H9 (cell line): ENCODE measurements around the gene C3orf20. TPM values are rescaled to one million over a fixed set of nuclear protein-coding genes. Genes with fewer than 3 reads are reported as not detected.

ENCODE experiments used
- DNase-seq: peaks from one replicate; pipeline ENCODE4 v3.0.0-alpha.2; 2017
- H2AFZ ChIP-seq: one replicate; pipeline ENCODE4 v1.6.1; 2013; ENCODE audit warnings: mild to moderate bottlenecking, low read length, control low read depth, moderate library complexity
- H2AK5ac ChIP-seq: 2 replicates; pipeline ENCODE4 v1.6.1; 2013; ENCODE audit warnings: low read length, control low read depth, mixed read lengths; ENCODE audit not compliant: insufficient read length
- H2BK120ac ChIP-seq: one replicate; pipeline ENCODE4 v1.6.1; 2013; ENCODE audit warnings: low read depth, mild to moderate bottlenecking, low read length, control low read depth, inconsistent platforms; ENCODE audit not compliant: poor library complexity, severe bottlenecking
- H2BK12ac ChIP-seq: 2 replicates; pipeline ENCODE4 v1.6.1; 2013; ENCODE audit warnings: low read length, control low read depth, mixed read lengths, low read depth; ENCODE audit not compliant: insufficient read length
- H2BK15ac ChIP-seq: 2 replicates; pipeline ENCODE4 v1.6.1; 2013; ENCODE audit warnings: low read depth, low read length, control low read depth
- H2BK20ac ChIP-seq: one replicate; pipeline ENCODE4 v1.6.1; 2013; ENCODE audit warnings: low read depth, mild to moderate bottlenecking, low read length, control low read depth, inconsistent platforms; ENCODE audit not compliant: poor library complexity, severe bottlenecking
- H2BK5ac ChIP-seq: 2 replicates; pipeline ENCODE4 v1.6.1; 2013; ENCODE audit warnings: low read length, control low read depth, mixed read lengths; ENCODE audit not compliant: insufficient read length
- H3K14ac ChIP-seq: 2 replicates; pipeline ENCODE4 v1.6.1; 2013; ENCODE audit warnings: low read length, control low read depth; ENCODE audit not compliant: insufficient read depth
- H3K18ac ChIP-seq: 2 replicates; pipeline ENCODE4 v1.6.1; 2013; ENCODE audit warnings: low read depth, mild to moderate bottlenecking, mixed read lengths, low read length, control low read depth; ENCODE audit not compliant: insufficient read length
- H3K23ac ChIP-seq: 2 replicates; pipeline ENCODE4 v1.6.1; 2013; ENCODE audit warnings: low read length, control low read depth, mixed read lengths, low read depth; ENCODE audit not compliant: insufficient read length
- H3K23me2 ChIP-seq: 2 replicates; pipeline ENCODE4 v1.6.1; 2013; ENCODE audit warnings: low read depth, mild to moderate bottlenecking, mixed read lengths, low read length, control low read depth; ENCODE audit not compliant: insufficient read length, poor library complexity, severe bottlenecking
- H3K27ac ChIP-seq: 2 replicates; pipeline ENCODE4 v1.5.1; 2013; ENCODE audit warnings: low read length, control low read depth, mixed read lengths, low read depth; ENCODE audit not compliant: insufficient read length
- H3K27me3 ChIP-seq: 2 replicates; pipeline ENCODE4 v1.6.1; 2013; ENCODE audit warnings: low read length, control low read depth, inconsistent platforms; ENCODE audit not compliant: insufficient read depth
- H3K4ac ChIP-seq: 2 replicates; pipeline ENCODE4 v1.6.1; 2013; ENCODE audit warnings: low read depth, mild to moderate bottlenecking, control low read depth, inconsistent platforms, low read length, moderate library complexity
- H3K4me1 ChIP-seq: 2 replicates; pipeline ENCODE4 v1.6.1; 2013; ENCODE audit warnings: low read length, control low read depth, inconsistent platforms; ENCODE audit not compliant: insufficient read depth
- H3K4me2 ChIP-seq: 2 replicates; pipeline ENCODE4 v1.6.1; 2013; ENCODE audit warnings: low read length, control low read depth, mixed read lengths; ENCODE audit not compliant: insufficient read length, insufficient read depth
- H3K56ac ChIP-seq: 2 replicates; pipeline ENCODE4 v1.6.1; 2013; ENCODE audit warnings: low read depth, mild to moderate bottlenecking, mixed read lengths, low read length, control low read depth; ENCODE audit not compliant: insufficient read length
- H3K79me1 ChIP-seq: 2 replicates; pipeline ENCODE4 v1.6.1; 2013; ENCODE audit warnings: low read depth, mild to moderate bottlenecking, moderate library complexity, low read length, control low read depth, inconsistent platforms; ENCODE audit not compliant: insufficient read depth, poor library complexity, severe bottlenecking
- H3K79me2 ChIP-seq: 2 replicates; pipeline ENCODE4 v1.6.1; 2013; ENCODE audit warnings: low read length, control low read depth, inconsistent platforms; ENCODE audit not compliant: insufficient read depth
- H3K9ac ChIP-seq: 2 replicates; pipeline ENCODE4 v1.6.1; 2013; ENCODE audit warnings: low read length, control low read depth, mixed read lengths; ENCODE audit not compliant: insufficient read length; ENCODE audit errors: extremely low read depth
- H3K9me3 ChIP-seq: one replicate; pipeline ENCODE4 v1.6.1; 2013; ENCODE audit warnings: low read depth, low read length, inconsistent platforms; ENCODE audit not compliant: control insufficient read depth
- H3T11ph ChIP-seq: one replicate; pipeline ENCODE4 v1.6.1; 2013; ENCODE audit warnings: mild to moderate bottlenecking, low read length, control low read depth, inconsistent platforms
- H4K20me1 ChIP-seq: one replicate; pipeline ENCODE4 v1.6.1; 2013; ENCODE audit not compliant: control insufficient read depth, insufficient read length, insufficient read depth
- H4K5ac ChIP-seq: 2 replicates; pipeline ENCODE4 v1.6.1; 2013; ENCODE audit warnings: low read depth, mild to moderate bottlenecking, mixed read lengths, low read length, control low read depth; ENCODE audit not compliant: insufficient read length
- H4K8ac ChIP-seq: replicated peaks from 2 replicates; pipeline ENCODE4 v1.6.1; 2013; ENCODE audit warnings: low read length, control low read depth, mixed read lengths, low read depth; ENCODE audit not compliant: insufficient read length
- H4K91ac ChIP-seq: 2 replicates; pipeline ENCODE4 v1.6.1; 2013; ENCODE audit warnings: low read depth, mild to moderate bottlenecking, moderate library complexity, mixed read lengths, low read length, control low read depth; ENCODE audit not compliant: insufficient read length
- H3K27ac Mint-ChIP-seq, 3 experiments: 2 replicates in 2 of 3; 3 replicates in 1 of 3; pipeline ENCODE4 v1.8.0; 2020 to 2021; ENCODE audit warnings: mixed read lengths in 3 of 3, mild to moderate bottlenecking in 1 of 3, moderate library complexity in 1 of 3
- H3K27me3 Mint-ChIP-seq: 2 replicates; pipeline ENCODE4 v1.8.0; 2021; ENCODE audit warnings: low read depth, mild to moderate bottlenecking, moderate library complexity, mixed read lengths
- H3K36me3 Mint-ChIP-seq, 3 experiments: 2 replicates in 2 of 3; 3 replicates in 1 of 3; pipeline ENCODE4 v1.8.0; 2020 to 2021; ENCODE audit warnings: low read depth in 3 of 3, mixed read lengths in 3 of 3; ENCODE audit not compliant: insufficient read depth in 1 of 3
- H3K4me1 Mint-ChIP-seq, 2 experiments: 2 replicates each; pipeline ENCODE4 v1.8.0; 2020; ENCODE audit warnings: mixed read lengths in 2 of 2
- H3K4me3 Mint-ChIP-seq, 2 experiments: 2 replicates in 1 of 2; 3 replicates in 1 of 2; pipeline ENCODE4 v1.8.0; 2020 to 2021; ENCODE audit warnings: mild to moderate bottlenecking in 2 of 2, mixed read lengths in 2 of 2, moderate library complexity in 1 of 2
- H3K9me3 Mint-ChIP-seq, 2 experiments: 2 replicates in 1 of 2; 3 replicates in 1 of 2; pipeline ENCODE4 v1.8.0; 2020; ENCODE audit warnings: mild to moderate bottlenecking in 2 of 2, mixed read lengths in 2 of 2, moderate library complexity in 1 of 2
- WGBS: extraction: QIAGEN DNeasy Blood & Tissue Kit; methylation state at CpG from one replicate; pipeline ENCODE4 v1.1.7; 2013; ENCODE audit warnings: missing lambda C conversion rate, low lambda C conversion rate, mixed read lengths; ENCODE audit not compliant: insufficient read length; ENCODE audit errors: extremely low coverage; 5-methylcytosine and 5-hydroxymethylcytosine counted together
- total RNA-seq: library from RNA; stranded (reverse); gene quantifications from 2 replicates; pipeline ENCODE4 v1.2.1, GENCODE V29; 2021
- TF ChIP-seq, protein P1 (sequence below): fragments of 200-600 bp; sonication (generic); conservative IDR thresholded peaks from 3 replicates; pipeline ENCODE4 v1.8.0; 2021; ENCODE audit warnings: antibody characterized with exemption, mild to moderate bottlenecking

The C3orf20 gene
- total RNA-seq, 1 experiment from 2014 or later = not detected

GRCh38 chr3:14812196-14812790, 137.4 kb downstream of the C3orf20 start:
- no peak for DNase-seq
- Mint-ChIP-seq H3K9me3 (no peaks in the 10 kb centered on the region; a peak in 1 of 5 replicates), H3K27me3 (peaks cover 68% of the 10 kb centered on the region), H3K4me1 (peaks cover 24 to 32% of the 10 kb centered on the region in 2 experiments), H3K4me3 (peak overlapping the region in 1 of 2 experiments; percentile 95; a peak in 1 of 5 replicates), H3K36me3 (no peaks in the 10 kb centered on the region), H3K27ac (no peak overlapping the region)
- TF ChIP-seq, protein P1, sequence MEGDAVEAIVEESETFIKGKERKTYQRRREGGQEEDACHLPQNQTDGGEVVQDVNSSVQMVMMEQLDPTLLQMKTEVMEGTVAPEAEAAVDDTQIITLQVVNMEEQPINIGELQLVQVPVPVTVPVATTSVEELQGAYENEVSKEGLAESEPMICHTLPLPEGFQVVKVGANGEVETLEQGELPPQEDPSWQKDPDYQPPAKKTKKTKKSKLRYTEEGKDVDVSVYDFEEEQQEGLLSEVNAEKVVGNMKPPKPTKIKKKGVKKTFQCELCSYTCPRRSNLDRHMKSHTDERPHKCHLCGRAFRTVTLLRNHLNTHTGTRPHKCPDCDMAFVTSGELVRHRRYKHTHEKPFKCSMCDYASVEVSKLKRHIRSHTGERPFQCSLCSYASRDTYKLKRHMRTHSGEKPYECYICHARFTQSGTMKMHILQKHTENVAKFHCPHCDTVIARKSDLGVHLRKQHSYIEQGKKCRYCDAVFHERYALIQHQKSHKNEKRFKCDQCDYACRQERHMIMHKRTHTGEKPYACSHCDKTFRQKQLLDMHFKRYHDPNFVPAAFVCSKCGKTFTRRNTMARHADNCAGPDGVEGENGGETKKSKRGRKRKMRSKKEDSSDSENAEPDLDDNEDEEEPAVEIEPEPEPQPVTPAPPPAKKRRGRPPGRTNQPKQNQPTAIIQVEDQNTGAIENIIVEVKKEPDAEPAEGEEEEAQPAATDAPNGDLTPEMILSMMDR = no peak
- no peak overlapping the region for H2AFZ ChIP-seq
- no peak overlapping the region for H3K4ac ChIP-seq
- no CpG with 5 or more reads among the region's 9 CpGs for WGBS
- H2BK12ac ChIP-seq = no peak overlapping the region
- H3K4me2 ChIP-seq = peak overlapping the region; percentile 56
- H2BK5ac ChIP-seq = no peak overlapping the region
- no peak overlapping the region for H2BK15ac ChIP-seq
- H3K14ac ChIP-seq = no peak overlapping the region
- peaks cover 12% of the 10 kb centered on the region for H3K23me2 ChIP-seq
- H3K9ac ChIP-seq = no peak overlapping the region
- no peak overlapping the region for H4K5ac ChIP-seq
- H3K9me3 ChIP-seq = no peaks in the 10 kb centered on the region
- H3K27ac ChIP-seq = no peak overlapping the region
- no peak overlapping the region for H4K8ac ChIP-seq
- H3K18ac ChIP-seq = no peak overlapping the region
- H2BK20ac ChIP-seq = no peak overlapping the region
- no peaks in the 10 kb centered on the region for H3K79me1 ChIP-seq
- H3T11ph ChIP-seq = no peak overlapping the region
- no peak overlapping the region for H4K91ac ChIP-seq
- H2BK120ac ChIP-seq = no peak overlapping the region
- H4K20me1 ChIP-seq = no peaks in the 10 kb centered on the region
- no peak overlapping the region for H3K23ac ChIP-seq
- H3K4me1 ChIP-seq = no peaks in the 10 kb centered on the region; the same call in 1 of the 2 replicates
- no peak overlapping the region for H3K56ac ChIP-seq
- H2AK5ac ChIP-seq = no peak overlapping the region
- H3K27me3 ChIP-seq = peaks cover 9% of the 10 kb centered on the region; the same call in 1 of the 2 replicates
- H3K79me2 ChIP-seq = no peaks in the 10 kb centered on the region
